Activated T-cell treated with anti-CD3 and anti-CD28 coated beads, Interleukin-2, amount 50 U/mL, for 1 hour (primary cell): ENCODE measurements around the gene PDE8B.

Experiments used
- DNase-seq: peaks from one replicate; pipeline ENCODE4 v3.0.0-alpha.2; 2020

PDE8B gene

DNA sequence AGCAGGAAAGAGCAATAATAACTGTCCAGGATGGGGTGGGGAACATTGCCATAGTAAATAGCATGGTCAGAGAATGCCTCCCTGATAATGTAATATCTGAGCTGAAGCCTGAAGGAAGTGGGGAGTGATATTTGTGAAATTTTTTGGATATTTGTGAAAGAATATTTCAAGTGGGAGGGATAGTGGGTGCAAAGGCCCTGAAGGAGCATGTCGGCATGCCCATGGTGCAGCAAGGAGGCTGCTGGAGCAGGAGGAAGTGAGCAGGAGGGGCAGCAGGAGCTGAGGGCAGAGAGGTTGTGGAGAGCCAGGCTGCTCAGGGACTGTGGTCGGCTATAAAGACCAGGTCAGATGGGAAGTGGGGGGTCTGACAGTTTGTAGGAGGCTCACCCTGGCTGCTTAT lies 21.1 kb upstream of the PDE8B start:
- no peak for DNase-seq

DNA sequence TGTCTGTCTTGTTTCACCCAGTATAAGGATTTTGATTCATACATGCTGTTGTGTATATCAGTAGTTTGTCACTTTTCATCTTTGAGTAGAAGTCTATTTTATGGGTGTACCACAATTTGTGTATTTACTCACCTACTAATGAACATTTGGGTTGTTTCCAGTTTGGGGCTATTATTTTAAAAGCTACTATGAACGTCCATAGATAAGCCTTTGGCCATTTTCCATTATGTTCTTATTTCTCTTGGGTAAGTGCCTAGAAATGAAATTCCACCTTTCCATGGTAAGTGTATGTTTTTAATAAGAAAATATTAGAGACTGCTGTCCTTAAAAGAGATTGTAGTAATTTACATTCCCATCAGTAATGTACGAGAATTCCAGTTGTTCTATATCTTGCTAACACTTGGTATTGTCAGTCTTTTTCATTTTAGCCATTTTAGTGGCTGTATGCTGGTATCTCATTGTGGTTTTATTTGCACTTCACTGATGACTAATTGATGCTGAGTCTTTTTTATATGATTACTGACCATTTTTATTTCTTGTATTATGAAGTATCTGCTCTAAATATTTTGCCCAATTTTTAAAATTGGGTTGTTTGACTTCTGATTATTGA lies 17.9 kb upstream of the PDE8B start:
- no peak for DNase-seq

- no peak for DNase-seq
Observed at GRCh38 chr5:77194762-77195161, 15.7 kb upstream of the PDE8B start.

- DNase-seq: no peak
Observed at GRCh38 chr5:77197840-77198554, 12.5 kb upstream of the PDE8B start.

- DNase-seq: no peak
Observed at GRCh38 chr5:77200663-77201062, 9.8 kb upstream of the PDE8B start.

GRCh38 chr5:77202145-77202544 lies 8.3 kb upstream of the PDE8B start:
- no peak for DNase-seq

GRCh38 chr5:77204967-77205366 lies 5.5 kb upstream of the PDE8B start:
- no peak for DNase-seq

DNA sequence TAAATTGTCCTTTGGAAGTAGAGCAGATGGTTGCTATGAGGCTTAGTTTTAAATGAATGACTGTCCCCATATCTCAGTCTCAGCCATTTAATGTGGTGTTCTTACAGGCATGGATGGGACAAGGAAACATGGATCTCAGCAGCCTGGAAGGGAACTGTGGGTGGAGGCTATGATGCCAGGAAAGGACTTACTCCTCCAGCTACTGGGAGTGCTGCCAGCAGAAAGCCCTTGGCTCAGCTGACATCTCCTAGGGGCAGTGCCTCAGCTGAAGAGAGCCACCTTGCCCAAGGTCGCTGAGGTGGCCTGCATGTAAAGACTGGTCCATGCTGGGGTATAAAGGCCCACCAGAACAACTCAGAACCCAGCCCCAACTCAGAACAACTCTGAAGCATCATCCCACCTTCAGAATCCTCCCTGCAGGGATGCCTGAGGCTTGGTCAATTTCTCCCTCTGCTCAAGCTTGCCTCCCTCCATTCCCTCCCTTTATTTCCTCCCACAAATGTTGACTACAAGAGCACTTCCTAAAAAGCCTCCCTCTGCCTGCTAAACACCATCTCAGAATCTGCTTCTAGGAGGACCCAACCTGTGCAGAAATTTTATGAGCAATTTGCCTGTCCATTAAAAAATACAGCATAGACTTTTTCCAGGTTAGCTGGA lies 1.8 kb upstream of the PDE8B start:
- DNase-seq: no peak

GRCh38 chr5:77209495-77210090 lies 887 bp upstream of the PDE8B start:
- DNase-seq: no peak

DNA sequence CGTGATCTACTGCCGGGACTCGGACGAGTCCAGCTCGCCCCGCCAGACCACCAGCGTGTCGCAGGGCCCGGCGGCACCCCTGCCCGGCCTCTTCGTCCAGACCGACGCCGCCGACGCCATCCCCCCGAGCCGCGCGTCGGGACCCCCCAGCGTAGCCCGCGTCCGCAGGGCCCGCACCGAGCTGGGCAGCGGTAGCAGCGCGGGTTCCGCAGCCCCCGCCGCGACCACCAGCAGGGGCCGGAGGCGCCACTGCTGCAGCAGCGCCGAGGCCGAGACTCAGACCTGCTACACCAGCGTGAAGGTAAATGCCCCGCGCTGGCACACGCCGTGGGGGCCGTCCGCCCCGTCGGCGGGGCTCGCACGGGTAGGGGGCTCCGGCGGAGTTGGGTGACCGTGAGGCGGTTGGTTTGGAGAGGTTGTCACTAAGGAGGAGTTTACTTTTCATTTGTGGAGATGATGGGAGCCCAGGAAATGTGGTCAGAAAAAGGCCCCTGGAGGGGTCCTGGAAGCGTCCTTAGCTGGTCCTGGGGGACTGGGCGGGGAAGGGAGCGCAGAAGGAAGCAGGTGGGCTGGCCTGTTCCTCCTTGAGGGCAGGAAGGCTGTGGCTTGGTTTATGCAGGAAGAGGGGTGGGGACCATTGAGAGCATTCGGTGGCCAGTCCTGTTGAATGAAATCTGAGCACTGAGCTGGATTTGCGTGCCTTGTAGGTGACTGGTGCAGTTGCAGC lies 647 bp downstream of the PDE8B start:
- DNase-seq: no peak

DNA sequence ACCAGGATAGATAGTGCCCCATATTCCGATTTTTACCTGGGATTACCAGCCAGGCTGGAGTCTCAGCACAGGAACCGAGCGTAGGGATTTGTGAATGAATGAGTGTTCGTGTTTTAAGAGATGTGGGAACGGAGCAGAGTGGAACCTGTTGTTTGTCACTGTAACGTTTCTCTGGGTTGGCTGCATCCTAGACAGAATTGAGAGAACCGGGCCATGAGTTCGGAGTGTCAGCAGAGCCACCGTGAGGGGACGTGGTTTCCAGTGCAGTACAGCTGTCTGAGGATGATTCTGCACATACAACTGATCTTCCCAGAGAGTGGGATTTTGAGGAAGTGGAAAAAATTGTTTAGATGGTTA lies 1.2 kb downstream of the PDE8B start:
- DNase-seq: no peak

- no peak for DNase-seq
Observed at GRCh38 chr5:77213601-77214000, 3.1 kb downstream of the PDE8B start.

DNA sequence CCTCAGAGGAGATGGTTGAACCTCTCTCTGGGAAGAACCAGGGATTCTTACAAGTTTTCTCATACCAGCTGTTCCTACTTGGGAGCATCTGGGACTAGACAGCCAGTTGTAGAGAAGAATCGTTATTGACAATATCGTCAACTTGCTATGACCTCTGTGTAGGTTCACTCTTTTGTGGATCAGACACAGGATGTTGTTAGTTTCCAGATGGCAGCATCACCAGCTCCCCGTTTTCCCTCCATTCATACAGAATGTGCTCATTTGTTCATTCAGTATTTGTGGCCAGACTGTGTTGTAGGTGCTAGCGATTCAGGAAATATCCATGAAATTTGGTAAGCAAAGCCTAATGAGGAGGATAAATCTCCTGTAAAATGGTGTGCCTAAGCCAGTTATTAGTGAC lies 3.7 kb downstream of the PDE8B start:
- DNase-seq: no peak

DNA sequence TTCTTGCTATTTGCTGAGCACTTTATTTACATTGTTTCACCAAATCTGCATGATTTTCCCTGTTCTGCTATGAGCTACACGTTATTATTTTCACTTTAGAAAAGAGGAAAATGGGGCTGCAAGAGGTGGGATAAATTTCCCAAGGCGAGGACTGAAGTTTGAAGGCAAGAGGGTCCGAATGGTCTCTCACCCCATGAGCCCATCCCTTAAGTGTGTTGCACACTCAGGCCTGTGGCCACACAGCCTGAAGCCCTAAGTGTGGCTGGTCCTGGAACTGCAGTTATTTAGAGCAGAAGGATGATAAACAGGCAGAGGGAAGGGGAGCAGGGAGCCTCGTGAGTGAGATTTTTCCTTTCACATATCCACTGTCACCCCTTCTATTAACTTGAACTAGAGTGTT lies 7.8 kb downstream of the PDE8B start:
- no peak for DNase-seq

DNA sequence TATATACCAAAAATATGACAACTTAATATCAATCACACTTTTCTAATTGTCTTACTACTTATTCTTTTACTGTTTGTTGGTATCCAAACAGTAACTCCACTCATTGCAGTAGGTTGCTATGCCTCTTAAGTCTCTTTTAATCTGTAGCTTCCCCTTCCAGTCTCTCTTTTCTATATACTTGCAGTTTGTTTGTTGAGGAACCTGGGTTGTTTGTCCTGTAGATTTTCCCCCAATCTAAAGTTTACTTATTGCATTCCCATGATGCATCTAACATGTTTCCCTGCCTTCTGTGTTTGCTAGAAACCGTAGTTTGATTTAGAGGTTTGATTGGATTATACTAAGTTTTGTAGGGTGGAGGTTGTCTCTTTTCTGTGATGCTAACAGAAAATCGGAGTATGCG lies 10.6 kb downstream of the PDE8B start:
- DNase-seq: no peak

- no peak for DNase-seq
Observed at GRCh38 chr5:77222722-77223121, 12.2 kb downstream of the PDE8B start.

DNA sequence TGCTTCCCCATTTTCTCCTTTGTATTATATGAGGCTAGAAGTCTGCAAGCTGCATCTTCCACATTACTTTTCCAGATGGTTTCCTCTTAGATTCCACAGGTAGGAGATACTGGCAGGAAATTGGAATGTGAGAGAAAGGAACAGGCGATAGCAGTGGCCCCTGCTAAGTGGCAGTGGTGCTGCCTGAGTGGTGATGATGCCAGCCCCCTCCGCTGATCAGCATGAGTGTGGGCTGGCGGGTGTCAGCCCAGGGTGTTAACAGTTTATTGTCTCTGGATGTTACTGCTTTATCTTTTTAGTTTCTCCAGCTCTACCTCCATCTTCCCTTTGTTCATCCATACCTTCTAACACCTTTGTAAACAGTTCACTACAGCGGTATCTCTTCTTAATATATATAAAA lies 13.2 kb downstream of the PDE8B start:
- DNase-seq: no peak

DNA sequence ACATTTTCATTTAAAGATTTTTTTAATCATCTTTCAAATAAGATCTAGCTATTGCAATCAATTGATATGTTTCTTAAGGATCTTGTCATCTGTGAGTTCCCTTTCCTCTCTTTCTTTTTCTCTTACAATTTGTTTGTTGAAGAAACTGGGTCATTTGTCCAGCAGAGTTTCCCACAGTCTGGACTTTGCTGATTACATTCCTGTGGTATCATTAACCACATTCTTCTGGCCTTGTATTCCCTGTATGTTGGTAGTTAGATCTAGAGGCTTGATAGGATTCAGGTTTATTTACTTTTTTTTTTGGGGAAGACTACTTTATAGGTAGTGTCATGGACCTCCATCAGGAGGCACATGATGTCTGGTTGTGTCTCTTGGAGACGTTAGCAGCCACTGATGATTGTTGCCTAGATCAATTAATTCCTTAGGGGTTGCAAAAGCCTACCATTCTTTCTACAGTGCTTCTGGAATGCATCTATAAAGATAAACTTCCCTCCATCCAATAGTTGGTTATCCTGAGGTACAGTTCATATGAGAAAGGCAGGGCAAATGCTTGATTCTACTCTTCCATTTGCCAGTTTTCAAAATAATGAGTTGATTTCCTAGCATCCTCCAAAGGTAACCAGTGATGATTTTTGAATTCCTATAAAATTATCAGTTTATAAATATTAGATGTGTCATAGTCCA lies 14.3 kb downstream of the PDE8B start:
- no peak for DNase-seq

DNA sequence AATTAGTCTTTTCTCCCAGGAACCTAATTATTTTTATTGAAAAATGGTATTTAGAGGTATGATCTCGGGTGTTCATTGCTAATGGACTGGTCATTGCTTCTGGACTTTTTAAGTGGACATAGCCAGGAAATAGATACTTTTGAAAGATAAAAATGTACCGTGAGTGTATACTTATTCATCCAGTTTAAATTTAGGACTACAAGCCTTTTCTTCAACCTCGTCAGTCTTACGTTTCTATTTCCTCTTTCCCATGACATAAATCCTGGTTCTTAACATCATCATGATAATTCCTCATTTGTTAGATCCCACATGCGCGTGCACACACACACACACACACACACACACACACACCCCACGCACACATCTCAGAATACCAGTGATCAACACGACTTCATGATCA lies 15.1 kb downstream of the PDE8B start:
- no peak for DNase-seq

DNA sequence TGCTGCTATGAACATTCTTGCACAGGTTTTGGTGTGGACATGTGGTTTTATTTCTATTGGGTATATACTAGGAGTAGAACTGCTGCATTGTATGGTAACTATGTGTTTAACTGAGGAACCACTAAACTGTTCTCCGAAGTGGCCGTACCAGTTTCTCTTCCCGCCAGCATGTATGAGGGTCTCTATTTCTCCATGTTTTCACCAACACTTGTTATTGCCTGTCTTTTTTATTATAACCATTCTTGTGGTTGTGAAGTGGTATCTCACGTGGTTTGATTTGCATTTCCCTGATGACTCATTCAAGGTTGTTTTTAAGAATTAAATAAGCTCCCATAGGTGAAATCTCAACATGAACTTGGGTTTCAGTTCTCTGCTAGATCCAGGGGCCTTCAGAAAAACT lies 19.4 kb downstream of the PDE8B start:
- DNase-seq: no peak

- DNase-seq: no peak
Observed at GRCh38 chr5:77230727-77231470, 20.4 kb downstream of the PDE8B start.

DNA sequence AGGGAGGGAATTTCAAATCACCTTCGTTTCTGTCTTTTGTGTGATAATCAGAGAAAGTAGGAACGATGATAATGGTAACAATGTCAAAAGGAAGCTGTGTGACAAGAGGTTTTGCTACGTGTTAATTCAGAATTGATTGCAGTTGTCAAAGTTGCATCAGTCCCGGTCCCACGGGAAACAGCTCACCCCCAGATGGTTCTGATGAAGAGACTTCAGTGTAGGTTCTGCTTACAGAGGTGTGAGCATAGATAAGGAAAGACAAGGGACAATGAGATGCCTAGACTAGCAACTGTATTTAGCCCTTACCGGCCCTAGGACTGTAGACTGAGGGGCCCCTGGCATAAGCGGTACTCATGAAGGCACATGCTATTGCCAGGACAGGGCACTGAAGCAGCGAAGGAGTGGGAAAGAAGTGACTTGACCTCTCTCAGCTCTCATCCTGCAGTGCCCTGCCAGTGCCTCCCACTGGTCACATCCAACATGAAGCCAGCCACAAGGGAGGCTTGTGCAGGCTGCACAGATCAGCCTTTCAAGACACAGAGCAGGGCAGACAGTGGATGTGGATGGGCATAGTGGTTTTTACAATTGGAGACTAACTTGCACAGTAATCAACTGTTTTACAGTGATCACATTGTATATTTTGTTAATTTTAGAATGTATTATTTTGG lies 21.1 kb downstream of the PDE8B start:
- no peak for DNase-seq
